Measurements from ENCODE around the gene FAM237A.

GRCh38 chr2:206635015-206635414 lies 7.3 kb upstream of the FAM237A start:
- TF ChIP-seq CTCF (conservative IDR thresholded peaks at IDR 0.05; ENCODE audit: low read depth in 2 of 2): no peak
- TF ChIP-seq EZH2phosphoT487 (IDR thresholded peaks at IDR 0.05; ENCODE audit: unreplicated experiment): no peak
- TF ChIP-seq, protein P1, sequence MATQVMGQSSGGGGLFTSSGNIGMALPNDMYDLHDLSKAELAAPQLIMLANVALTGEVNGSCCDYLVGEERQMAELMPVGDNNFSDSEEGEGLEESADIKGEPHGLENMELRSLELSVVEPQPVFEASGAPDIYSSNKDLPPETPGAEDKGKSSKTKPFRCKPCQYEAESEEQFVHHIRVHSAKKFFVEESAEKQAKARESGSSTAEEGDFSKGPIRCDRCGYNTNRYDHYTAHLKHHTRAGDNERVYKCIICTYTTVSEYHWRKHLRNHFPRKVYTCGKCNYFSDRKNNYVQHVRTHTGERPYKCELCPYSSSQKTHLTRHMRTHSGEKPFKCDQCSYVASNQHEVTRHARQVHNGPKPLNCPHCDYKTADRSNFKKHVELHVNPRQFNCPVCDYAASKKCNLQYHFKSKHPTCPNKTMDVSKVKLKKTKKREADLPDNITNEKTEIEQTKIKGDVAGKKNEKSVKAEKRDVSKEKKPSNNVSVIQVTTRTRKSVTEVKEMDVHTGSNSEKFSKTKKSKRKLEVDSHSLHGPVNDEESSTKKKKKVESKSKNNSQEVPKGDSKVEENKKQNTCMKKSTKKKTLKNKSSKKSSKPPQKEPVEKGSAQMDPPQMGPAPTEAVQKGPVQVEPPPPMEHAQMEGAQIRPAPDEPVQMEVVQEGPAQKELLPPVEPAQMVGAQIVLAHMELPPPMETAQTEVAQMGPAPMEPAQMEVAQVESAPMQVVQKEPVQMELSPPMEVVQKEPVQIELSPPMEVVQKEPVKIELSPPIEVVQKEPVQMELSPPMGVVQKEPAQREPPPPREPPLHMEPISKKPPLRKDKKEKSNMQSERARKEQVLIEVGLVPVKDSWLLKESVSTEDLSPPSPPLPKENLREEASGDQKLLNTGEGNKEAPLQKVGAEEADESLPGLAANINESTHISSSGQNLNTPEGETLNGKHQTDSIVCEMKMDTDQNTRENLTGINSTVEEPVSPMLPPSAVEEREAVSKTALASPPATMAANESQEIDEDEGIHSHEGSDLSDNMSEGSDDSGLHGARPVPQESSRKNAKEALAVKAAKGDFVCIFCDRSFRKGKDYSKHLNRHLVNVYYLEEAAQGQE (IDR thresholded peaks at IDR 0.05; ENCODE audit: unreplicated experiment): no peak
- no peak for TF ChIP-seq NANOG (IDR thresholded peaks at IDR 0.05; ENCODE audit: borderline replicate concordance)
- no peak for TF ChIP-seq EZH2 (IDR thresholded peaks at IDR 0.05; ENCODE audit: low read depth, unreplicated experiment)
- TF ChIP-seq POLR2AphosphoS5 (IDR thresholded peaks at IDR 0.05; ENCODE audit: low read depth): no peak
- no peak for TF ChIP-seq CREB1 (CRISPR knock-in tag; IDR thresholded peaks at IDR 0.05; ENCODE audit: low read depth)
- no peak for TF ChIP-seq JUNB (IDR thresholded peaks at IDR 0.05; ENCODE audit: unreplicated experiment)
- no peak for TF ChIP-seq ZNF114 (CRISPR knock-in tag; IDR thresholded peaks at IDR 0.05)
- TF ChIP-seq STAT1 (IDR thresholded peaks at IDR 0.05; ENCODE audit: unreplicated experiment): no peak
- TF ChIP-seq, protein P2, sequence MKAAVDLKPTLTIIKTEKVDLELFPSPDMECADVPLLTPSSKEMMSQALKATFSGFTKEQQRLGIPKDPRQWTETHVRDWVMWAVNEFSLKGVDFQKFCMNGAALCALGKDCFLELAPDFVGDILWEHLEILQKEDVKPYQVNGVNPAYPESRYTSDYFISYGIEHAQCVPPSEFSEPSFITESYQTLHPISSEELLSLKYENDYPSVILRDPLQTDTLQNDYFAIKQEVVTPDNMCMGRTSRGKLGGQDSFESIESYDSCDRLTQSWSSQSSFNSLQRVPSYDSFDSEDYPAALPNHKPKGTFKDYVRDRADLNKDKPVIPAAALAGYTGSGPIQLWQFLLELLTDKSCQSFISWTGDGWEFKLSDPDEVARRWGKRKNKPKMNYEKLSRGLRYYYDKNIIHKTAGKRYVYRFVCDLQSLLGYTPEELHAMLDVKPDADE (IDR thresholded peaks at IDR 0.05): no peak
- no peak for TF ChIP-seq ZNF462 (CRISPR knock-in tag; IDR thresholded peaks at IDR 0.05)

All from GM23338 (cell line).